ENCODE data around the gene PIK3R3. TPM values are rescaled to one million over a fixed set of nuclear protein-coding genes. Genes with fewer than 3 reads are reported as not detected.

Gene PIK3R3
- total RNA-seq, 1 donor from 2014 or later = 6.7 TPM

DNA sequence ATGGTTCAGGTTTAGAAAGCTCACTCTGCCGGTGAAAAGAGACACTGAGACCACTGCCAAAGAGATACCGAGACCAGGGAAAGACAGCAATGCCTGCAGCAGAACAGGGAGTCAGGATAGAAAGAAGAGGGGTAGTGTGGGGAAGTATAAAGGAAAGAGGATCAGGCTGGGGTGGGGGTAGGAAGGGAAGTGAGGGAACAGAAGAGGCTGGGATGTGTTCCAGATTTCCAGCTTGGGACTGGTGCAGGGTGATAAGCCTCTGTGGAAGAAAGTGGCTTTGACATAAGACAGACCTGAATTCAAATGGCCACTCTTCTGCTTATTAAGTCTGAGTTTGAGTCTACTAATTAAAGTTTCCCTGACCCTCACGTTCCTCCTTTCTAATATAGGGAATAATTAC, 105.9 kb downstream of the PIK3R3 start:
- peak; percentile 51 for DNase-seq (ENCODE audit: low spot score)

DNA sequence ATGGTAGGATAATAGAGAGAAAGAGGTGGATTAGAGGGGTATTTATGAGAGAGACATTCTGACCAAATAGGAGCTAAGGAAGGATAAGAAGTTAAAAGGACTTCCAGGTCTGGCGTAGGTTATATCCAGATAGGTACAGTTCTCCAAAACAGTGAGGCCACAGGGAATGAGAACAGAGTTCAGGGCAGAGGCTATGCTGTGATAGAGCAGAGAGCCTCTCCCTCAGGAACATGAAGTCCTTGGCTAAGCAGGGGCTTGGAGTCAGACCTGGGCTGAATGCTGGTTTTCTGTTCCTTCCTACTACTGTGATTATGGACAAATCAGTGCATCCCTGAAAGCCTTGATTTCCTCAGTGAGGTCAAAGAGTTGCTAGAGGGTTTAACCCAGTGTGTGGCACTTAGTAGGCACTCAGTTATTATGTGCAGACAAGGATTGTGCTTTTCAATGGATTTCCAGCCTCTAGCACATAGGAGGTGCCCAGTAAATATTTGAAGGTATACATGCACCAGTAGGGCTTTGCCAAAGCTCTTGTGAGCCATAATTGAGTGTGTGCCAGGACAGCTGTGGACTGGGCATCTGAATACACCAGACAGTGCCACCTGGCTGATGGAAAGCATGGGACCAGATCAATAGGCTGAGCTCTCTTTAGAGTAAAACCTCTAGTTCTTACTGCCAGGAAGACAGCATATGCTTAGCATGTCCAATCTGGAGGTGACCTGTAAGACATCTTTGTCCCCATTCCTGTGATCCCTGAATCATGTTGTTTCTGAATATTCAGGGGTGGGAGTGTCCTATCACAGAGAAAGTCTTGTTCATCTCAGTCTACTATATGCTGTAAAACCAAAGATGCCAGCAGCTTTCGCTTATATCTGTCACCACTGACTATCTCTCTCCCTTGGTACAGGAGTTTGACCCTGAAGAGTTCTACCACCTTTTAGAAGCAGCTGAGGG, 111.1 kb downstream of the PIK3R3 start:
- no peak for DNase-seq (ENCODE audit: low spot score)

DNA sequence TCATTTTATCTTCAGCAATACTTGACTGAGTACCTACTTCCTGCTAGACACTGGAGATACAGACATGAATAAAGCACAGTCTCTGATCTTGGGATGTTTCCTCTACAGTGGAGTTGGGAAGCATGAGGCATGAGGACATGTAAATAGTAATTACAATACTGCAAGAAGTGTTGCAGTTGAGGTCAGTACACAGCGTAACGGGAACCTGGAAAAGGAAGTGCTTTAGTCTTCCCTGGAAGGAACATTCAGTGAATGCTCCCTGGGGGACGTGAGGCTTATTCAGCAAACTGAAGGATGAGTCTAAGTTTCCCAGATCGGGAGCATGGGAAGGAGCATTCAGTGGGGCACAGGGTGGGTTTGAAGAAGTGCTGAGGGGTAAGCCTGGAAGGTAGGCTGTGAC, 112.4 kb downstream of the PIK3R3 start:
- no peak for DNase-seq (ENCODE audit: low spot score)

DNA sequence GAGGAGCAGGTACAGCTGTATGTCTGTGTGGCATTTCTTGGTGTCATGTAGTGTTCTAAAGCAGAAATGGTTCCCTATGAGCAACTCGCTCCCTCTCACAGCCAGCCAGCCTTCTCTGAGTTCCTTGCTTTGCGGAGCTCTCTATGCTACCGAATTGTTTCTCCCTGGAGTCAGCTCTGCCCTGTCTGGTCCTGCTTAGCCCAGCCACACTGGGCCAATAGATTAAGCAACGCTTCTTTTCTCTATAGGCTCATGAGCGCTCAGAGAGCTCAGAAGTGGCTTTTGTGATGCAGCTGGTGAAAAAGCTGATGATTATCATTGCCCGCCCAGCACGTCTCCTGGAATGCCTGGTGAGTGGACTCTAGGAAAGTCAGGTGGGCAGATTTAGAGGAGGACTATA, 113.1 kb downstream of the PIK3R3 start:
- DNase-seq (ENCODE audit: low spot score) = no peak

DNA sequence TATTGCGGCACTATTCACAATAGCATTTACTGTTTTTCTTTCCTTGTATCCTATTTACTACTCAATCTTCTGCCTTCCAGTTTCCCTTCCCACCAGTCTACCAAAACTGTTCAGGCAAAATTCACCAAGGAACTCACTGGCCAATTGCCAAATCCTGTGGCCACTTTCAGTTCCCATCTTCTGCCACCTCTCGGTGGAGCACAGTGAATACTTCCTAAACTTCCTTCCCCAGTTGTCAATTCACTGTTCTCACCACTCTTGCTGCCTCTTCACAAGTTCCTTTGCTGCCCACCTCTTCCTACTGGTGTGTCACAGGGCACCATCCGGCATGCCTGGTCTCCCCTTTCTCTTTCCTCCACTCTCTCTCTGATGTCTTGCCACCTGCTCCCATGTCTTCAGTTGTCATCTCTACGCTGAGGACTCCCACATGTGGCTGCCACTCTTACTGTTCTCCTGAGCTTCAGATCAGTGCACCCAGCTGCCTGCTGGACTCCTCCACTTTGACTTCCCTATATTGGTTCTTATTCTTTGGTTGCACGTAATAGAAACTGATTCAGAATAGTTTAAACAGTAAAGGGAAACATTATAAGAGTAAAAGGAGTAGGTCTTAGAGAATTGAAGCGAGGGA, 114.4 kb downstream of the PIK3R3 start:
- no peak for DNase-seq (ENCODE audit: low spot score)

DNA sequence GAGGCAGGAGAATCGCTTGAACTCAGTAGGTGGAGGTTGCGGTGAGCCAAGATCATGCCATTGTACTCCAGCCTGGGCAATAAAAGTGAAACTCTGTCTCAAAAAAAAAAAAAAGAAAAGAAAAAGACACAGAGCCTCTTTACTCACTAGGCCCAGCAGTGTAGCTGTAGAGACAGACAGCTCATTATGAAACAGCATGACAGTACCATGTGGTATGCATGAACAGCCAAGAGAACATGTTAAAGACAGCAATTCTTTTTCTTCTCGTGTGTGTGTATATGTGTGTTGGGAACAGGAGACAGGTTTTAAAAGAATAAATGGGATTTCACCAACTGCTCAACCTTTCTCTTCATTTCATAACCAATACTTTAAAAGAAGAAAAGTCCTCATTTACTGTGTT, 118.8 kb downstream of the PIK3R3 start:
- no peak for DNase-seq (ENCODE audit: low spot score)

DNA sequence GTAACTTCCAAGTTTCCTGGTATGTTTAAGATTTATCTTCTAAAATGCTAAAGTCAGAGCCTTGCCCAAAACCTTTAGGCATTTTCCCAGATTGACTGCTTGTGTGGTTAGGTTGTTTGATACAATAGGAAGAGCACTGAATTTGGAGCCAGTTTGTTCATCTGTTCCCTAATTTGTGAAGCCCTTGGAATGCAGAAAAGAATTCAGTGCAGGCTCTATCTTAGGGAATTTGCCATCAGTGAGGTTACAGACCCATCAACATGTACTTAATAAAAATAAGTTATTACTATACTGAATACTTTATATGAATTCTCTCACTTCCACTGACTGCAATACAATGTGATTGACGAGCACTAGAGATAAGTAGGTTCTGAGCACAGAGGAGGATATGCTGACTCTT, 120.2 kb downstream of the PIK3R3 start:
- DNase-seq (ENCODE audit: low spot score) = no peak

DNA sequence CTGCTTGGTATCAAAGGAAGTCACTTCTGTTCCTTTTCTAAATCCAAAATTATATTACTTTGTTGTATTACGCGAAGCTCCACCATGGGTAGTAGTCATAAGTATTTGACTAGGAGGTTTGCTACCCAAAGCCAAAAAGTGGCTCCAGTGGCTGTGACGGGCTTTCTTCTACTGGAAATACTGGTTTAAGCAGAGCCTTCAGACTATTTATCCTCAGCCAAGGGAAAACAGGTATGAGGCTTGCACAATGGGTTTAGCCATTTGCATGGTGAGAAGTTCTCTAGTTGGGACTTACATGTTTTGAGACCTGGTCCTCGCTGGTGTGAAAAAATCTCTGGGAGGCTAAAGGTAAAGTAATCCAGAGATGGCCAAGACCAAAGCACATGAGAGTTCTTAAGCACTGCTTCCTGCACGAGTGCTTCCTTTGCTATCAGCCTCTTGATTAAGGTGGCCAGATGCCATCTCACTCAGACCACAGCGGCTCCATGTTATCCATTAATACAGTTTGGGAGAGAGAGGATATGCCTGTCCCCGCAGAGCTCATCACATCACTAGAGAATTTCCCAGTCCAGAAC, 121.2 kb downstream of the PIK3R3 start:
- no peak for DNase-seq (ENCODE audit: low spot score)

DNA sequence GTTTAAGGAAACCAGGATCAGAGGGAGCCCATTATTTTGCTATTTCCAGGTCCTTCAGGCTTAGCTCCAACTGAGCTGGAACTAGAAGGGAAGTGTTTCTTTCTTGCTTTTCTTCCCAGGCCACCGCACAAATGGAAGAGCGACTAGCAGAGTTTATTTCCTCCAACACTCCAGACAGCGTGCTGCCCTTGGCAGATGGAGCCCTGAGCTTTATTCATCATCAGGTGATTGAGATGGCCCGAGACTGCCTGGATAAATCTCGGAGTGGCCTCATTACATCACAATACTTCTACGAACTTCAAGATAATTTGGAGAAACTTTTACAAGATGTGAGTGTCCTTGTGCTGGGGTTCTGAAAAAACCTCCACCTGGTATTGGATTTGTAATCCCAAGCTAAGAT, 121.8 kb downstream of the PIK3R3 start:
- DNase-seq (ENCODE audit: low spot score) = no peak

DNA sequence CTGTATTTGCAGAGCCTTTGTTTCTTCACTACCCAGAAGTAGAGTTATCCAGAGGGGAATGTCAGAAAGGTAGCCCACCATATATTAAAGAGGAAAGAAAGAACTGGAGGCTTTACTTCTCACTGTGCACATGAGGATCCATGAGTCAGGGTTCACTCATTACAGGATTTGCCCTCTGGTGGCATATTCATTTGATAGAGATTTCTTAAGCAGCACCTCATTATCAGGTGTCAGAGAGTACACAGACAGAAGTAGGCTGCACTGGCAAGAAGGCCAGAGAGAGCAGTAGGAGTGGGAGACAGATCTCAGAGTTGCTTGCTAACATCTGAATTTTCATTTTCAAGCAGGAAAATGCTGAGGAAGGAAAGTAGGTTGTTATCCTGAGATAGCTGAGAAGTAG, 123.8 kb downstream of the PIK3R3 start:
- no peak for DNase-seq (ENCODE audit: low spot score)

DNA sequence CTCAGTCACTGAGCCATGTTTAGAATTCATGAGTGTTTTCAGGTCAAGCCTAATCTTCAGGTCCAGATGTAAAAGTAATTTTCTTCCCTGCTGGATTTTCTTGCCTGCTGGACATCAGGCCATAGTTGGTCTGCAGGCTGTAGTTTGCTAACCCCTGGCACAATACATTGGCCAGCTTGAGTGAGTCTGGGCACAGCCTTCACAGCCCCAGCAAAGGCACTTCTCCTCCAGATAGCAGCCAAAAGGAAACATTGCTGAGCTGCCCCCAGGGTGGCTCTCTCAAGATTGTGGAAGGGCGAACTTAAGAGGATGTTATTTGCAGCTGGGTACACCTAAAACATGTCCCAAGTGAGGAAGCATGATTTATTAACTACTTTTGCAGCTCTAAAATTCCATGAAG, 126.8 kb downstream of the PIK3R3 start:
- no peak for DNase-seq (ENCODE audit: low spot score)

DNA sequence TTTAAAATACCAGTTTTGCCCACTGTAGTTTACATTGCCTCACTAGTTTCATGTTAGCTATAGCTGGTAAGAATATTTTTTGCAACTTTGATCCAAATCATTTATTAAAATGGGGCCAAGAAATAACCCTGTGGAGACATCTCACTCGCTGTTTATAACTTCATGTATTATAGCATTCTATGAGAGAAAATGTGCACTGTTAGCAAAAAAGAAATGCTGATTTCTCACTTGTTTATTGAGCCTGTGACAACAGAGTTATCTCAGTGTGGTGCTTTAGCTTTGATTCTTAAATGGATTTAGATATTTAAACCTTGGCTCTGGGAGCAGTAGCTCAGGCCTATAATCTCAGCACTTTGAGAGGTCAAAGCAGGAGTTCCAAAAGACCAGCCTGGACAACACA, 127.9 kb downstream of the PIK3R3 start:
- no peak for DNase-seq (ENCODE audit: low spot score)

DNA sequence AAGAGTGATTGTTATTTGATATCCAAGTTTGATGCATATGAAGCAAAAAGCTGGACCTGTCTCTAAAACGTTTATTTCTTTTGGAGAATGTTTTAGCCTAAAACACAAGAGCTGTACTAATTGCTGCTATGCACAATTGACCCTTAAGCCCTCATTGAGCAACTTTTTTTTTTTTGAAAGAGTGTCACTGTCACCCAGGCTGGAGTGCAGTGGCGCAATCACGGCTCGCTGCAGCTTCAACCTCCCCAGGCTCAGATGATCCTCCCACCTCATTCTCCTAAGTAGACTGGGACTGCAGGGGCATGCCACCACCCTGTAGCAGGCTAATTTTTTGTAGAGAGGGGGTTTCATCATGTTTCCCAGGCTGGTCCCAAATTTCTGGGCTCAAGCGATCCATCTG, 129.1 kb downstream of the PIK3R3 start:
- DNase-seq (ENCODE audit: low spot score) = no peak

DNA sequence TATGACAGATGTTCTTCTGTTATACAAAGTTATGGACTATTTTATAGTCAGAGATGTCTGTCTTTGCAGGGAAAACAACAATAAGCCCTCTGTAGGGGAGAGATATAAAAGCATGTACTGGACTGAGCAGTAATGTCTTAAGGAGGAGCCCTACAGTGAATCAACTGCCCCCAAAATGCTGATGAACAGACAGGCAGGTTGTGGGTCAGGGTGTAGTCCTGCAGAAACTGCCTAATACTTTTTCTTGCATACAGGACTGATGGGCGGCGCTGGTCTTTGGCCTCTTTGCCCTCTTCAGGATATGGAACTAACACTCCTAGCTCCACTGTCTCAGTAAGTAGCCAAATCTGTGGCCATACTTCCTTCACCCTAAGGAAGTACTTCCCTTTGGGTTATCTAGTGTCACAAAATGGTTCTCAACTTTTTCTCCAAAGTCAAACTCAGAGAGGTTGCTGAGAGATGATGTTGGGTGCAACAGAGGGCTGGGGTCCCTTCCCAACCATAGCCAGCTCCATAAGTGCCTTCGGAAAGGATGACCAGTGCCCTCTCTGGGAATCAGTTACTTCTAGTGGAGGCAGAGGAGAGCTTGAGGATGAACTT, 129.8 kb downstream of the PIK3R3 start:
- DNase-seq (ENCODE audit: low spot score) = no peak

DNA sequence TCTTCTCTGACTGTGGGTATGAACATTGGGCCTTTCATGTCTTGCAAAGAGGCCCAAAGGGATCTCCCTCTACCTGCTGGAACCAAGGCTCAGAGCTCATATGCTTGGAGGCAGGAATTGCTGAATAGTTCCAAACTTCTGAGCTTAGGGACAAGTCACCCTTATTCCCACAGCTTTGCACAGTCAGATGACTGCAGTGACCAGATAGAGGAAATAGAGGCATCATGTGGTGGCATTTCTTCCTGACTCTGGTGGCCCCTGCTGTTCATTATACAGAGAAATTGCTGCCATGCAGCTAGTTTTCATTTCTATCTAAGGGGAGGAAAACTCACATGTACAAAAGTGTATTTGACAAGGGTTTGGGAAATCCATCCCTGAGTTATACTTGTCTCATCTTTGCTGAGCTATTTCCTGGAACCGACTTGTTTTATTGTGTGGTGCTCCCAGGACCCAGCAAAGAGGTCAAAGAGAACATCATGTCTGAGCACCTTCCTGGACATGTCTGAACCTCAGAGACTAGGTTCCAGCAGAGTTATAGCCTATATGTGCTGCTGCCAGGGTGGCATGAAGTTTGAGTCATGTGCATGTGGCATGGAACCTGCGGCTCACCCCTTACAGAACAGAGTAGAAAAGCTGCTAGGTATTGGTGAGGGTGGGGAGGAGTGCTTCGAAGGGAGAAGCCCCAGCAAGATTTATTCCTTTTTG, 131.2 kb downstream of the PIK3R3 start:
- no peak for DNase-seq (ENCODE audit: low spot score)

DNA sequence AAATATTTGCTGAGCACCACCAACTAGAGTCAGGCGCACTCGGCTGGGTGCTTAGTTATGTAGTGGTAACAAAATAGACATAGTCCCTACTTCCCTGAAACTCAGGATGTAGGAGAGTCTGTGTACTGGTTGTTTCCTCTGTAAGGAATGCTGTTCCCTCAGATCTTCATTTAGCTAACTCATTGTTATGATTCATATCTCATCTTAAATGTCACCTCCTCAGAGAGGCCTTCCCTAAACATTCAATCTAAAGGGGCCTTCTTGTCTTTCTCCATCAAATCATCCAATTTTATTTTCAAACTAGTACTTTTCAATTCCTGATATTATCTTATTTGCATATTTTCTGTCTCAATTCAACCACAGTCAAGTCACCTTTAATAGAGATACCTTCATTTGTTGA, 132.9 kb downstream of the PIK3R3 start:
- no peak for DNase-seq (ENCODE audit: low spot score)

DNA sequence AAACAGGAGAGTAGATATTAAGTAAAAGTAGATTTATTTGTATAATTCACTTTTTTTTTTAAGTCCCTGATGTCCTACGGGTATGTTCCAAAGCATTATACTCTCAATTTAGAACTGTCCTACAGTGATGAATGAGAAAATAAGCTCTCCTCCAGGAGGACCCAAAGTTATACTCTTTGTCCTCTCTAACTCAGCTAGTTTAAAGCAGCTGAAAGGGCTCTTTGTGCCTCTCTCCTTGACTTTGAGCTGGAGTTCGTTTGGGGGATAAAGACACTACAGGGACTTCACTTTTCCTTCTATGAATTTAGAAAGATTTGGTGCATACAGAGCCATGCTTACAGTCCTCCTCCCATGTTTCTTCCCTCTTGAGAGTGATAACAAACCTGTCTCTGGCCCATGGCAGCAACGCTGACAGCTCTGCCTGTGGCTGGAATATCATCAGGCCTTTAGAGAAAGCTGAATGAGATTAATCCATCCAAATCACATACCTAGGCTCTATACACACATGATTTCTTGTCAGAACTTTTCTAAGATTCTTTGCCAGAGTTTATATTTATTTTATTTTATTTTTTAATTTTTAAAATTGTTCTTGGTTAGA, 134.3 kb downstream of the PIK3R3 start:
- no peak for DNase-seq (ENCODE audit: low spot score)

DNA sequence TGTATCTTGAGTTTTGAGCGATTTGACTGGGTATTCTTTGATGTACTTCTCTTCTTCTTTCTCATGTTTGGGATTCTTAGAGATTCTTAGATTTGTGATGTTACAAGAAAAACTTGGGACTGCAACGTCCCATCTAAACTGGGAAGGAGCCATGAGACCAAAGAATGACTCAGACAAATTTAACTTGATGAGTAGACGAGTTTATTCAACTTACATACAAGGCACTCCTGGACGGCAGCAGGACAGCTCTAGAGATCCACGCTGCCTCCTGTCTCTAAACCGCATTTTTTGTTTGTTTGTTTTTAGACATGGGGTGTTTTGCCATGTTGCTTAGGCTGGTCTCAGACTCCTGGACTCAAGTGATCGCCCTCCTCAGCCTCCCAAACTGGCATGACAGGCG, 137.1 kb downstream of the PIK3R3 start:
- no peak for DNase-seq (ENCODE audit: low spot score)

DNA sequence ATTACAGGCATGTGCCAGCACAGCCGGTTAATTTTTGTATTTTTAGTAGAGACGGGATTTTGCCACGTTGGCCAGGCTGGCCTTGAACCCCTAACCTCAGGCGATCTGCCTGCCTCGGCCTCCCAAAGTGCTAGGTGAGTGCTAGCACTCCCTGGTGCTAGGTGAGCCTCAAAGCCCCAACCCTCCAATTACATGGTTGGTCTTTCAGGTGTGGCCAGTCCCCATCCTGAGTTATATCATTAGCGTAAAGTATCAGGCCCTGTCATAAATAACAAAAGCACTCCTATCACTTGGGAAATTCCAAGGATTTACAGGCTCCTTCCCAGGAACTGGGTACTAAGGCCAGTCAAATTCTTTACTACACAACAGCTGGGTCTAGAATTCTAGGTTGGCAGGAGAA, 138.0 kb downstream of the PIK3R3 start:
- DNase-seq (ENCODE audit: low spot score) = no peak

Data from umbilical cord (tissue), 2 donors.